GM18873 (cell line): Measurements from ENCODE around the gene FAM53C.

ENCODE experiments used
- ATAC-seq: cut with Tn5 transposase; IDR thresholded peaks from one replicate; pipeline ENCODE4 v1.9.1; 2021; ENCODE audit warnings: mild to moderate bottlenecking, moderate library complexity, moderate number of reproducible peaks; ENCODE audit not compliant: unreplicated experiment, low FRiP score

Gene FAM53C

DNA sequence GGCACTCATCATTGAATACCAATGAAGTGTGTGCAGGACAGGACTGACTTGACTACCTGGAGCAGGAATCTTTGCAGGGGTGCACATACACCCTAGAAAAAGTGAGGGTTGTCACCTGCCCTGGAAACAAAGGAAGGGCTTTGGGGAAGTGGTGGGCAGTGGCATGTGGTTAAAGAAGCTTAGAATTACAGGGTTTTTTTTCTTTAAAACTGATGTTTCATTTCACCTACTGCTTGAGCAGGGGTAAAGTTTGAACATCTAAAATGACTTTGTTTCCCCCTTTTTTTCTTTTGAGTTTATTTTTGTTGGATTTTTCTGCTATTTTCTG is 12.5 kb downstream of the FAM53C start:
- ATAC-seq = no peak

DNA sequence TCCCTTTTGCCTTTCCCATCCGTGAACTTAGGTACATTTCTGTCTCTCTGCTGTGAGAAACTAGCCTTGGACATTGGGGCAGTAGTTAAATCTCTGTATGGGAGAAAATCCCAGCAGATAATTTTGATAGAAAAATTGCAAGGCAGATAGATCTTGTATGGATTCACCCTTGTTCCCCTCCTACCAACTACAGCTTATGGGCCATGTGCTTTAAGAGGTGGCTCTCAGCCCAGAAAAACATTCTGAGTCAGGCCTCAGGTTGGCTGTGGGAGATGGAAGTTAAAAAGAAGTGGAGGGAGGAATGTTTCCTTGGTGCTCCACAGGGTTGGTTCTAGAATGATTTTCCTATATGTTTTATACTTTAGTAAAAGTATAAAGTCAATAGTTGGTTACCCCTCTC is 13.0 kb downstream of the FAM53C start:
- no peak for ATAC-seq

- ATAC-seq = no peak
Measured at GRCh38 chr5:138351517-138351916, 13.5 kb downstream of the FAM53C start.

- ATAC-seq = peak; percentile 41
Measured at GRCh38 chr5:138352071-138352721, 14.1 kb downstream of the FAM53C start, which contains the start of gene KDM3B. Gene KDM3B (plus strand): TSS chr5:138352685. CDS start chr5:138352796, 111 bp downstream.

GRCh38 chr5:138352722-138353559 is 14.9 kb downstream of the FAM53C start:
- ATAC-seq = peak; percentile 30

- ATAC-seq = no peak
Measured at GRCh38 chr5:138353560-138354080, 15.6 kb downstream of the FAM53C start.

- ATAC-seq = no peak
Measured at GRCh38 chr5:138354387-138354786, 16.3 kb downstream of the FAM53C start.

- ATAC-seq = peak; percentile 36
Measured at GRCh38 chr5:138354926-138355378, 16.9 kb downstream of the FAM53C start.

- ATAC-seq = no peak
Measured at GRCh38 chr5:138359621-138360020, 21.6 kb downstream of the FAM53C start.

DNA sequence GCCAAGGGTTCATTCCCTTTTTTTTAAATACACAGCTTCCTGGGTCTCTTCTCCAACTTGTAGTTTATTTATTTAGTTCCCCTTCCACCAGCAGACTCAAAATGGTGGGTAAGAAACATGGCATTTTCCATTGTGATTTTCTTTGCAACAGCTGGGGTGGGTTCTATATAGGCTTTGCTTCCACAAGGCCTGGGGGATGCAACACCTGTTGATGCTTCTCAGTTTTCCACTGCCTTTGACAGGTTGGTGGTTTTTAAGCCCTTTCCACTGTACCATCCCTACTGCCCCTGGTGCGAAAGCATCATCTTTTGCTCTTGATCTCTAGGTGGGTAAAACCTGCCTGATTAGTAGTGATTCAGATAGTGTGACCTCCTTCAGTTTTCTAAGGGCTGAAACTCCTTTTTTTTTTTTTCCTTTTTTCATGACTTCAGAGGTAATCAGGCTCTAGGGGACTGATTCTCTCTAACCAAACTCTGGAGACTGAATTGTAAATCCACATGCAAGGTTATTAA is 22.9 kb downstream of the FAM53C start:
- ATAC-seq = no peak

DNA sequence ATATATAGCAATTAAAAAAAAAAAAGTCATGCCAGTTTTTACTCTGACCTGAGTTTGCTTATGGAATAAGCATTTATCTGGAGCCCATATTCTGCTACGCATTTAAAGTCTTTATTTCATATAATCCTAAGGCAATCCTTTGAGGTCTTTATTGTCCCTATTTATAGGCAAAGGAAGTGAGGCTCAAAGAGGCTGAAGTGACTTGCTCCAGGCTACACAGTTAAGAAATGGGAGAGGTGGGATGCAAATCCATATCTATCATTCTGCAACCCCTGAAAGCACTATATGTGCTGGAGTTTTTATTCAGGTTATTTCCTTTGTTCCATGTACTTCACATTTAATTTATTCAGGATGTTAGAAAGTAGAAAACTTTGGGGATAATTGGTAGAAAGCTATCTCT is 26.5 kb downstream of the FAM53C start:
- no peak for ATAC-seq

DNA sequence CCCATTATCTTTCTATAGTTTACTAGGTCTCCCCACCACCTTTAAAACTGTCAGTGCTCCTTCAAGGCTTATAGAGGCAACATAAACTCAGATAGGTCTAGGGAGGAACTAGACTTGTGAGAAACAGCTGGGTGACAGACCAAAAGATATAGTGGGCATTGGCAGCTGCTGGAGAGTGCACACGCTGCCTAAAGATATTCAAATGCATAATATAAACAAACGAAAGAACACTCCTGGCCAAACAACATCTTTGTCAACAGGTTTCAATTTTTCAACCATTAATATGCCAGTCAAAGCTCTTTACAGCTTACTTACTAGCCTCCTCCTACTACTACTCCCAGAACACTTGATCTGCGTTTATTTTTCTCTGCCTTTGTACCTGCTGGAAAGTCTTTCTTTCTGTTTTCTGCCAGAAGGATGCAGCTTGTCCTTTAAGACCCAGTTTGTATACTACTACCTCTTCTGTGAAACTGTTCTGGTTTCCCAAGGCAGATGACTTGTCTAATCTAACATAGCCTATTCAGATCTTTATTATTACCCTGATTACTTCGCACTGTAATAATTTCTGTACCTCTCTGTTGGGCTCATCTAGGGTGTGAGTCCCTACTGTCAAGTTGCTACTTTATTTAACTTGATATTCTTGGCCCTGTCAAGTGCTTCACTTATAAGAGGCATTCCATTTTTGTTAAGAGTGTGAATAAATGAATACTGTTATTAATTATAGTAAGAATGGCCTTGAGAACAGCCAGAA is 28.7 kb downstream of the FAM53C start:
- ATAC-seq = no peak

GRCh38 chr5:138369261-138369660 is 31.2 kb downstream of the FAM53C start:
- no peak for ATAC-seq

- no peak for ATAC-seq
Measured at GRCh38 chr5:138369706-138370105, 31.6 kb downstream of the FAM53C start.

- ATAC-seq = no peak
Measured at GRCh38 chr5:138370537-138370936, 32.5 kb downstream of the FAM53C start.

DNA sequence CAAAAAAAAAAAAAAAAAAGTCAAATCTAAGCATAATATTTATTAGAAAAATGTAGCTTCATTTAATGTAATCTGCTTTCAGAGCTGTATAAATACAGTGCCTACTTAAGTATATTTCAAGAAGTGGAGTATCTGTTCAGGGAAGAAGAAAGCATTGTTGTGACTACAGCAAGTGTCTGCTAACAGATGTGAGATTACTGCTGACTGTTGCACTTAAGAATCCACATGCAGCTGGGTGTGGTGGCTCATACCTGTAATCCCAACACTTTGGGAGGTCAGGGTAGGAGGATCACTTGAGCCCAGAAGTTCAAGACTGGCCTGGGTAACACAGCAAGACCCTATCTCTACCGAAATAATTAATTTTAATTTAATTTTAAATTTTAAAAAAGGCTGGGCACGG is 33.4 kb downstream of the FAM53C start:
- no peak for ATAC-seq

DNA sequence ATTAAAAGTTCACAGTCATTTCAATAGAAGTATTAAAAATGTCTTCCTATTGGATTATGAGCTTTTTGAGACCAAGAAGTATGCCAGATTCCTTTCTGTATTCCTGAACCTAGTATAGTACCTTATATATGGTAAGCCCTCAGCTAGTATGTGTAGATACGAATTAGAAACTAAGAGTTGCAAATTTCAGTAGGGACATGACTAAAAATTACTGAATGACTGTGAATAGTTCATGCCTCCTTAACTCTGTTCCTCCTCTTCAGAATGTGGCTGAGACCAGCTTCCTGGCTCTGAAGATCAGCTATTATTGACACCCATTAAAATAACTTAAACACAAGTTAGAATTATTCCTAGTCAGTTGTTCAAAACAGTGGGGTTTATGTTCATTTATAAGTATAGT is 34.2 kb downstream of the FAM53C start:
- peak; percentile 67 for ATAC-seq

DNA sequence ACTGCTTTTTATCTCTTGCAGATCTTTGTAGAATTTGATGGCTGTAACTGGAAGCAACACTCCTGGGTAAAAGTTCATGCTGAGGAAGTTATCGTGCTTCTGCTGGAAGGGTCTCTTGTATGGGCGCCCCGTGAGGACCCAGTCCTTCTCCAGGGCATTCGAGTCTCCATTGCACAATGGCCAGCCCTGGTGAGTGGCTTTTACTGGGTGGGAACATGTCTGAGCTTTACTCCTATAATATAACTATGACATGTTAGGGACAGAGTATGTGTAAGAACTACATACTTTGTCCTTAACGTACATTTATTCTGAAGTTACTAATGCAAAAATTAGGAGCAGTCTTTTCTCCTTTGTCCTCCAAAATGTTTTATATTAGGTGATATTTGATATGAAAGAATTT is 34.6 kb downstream of the FAM53C start:
- ATAC-seq = no peak

DNA sequence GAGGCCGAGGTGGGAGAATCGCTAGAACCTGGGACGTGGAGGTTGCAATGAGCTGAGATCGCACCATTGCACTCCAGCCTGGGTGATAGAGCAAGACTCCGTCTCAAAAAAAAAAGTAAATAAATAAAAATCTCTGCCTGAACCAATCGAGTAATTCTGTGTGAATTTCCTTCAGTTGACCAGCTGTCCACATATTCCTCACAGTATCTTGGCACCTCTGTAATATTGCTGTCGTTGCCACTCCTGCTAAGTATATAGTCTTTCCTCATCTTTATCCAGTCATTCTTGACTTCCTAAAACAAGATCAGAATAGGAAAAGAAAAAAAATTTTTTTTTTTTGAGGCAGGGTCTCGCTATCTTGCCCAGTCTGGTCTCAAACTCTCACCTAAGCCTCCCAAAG is 44.3 kb downstream of the FAM53C start:
- ATAC-seq = no peak

GRCh38 chr5:138385660-138386059 is 47.6 kb downstream of the FAM53C start:
- ATAC-seq = no peak

- ATAC-seq = no peak
Measured at GRCh38 chr5:138386290-138386689, 48.2 kb downstream of the FAM53C start.
